Karpas-422 (cell line): ENCODE measurements around the gene ST3GAL3. TPM values are rescaled to one million over a fixed set of nuclear protein-coding genes. Genes with fewer than 3 reads are reported as not detected.
A peak's percentile ranks its signal among the peaks of the same experiment; 100 is the strongest.

Experiments
- DNase-seq: peaks from one replicate; pipeline ENCODE4 v3.0.0-alpha.2; 2015
- H2AFZ ChIP-seq: fragments of 200-600 bp; sonication (generic); 2 replicates; pipeline ENCODE4 v1.6.1; 2014; ENCODE audit warnings: antibody characterized with exemption, low read length, mixed read lengths
- H3K27ac ChIP-seq: fragments of 200-600 bp; sonication (generic); 2 replicates; pipeline ENCODE4 v1.5.1; 2014; ENCODE audit warnings: mild to moderate bottlenecking, low read length, moderate library complexity
- H3K27me3 ChIP-seq: fragments of 200-600 bp; sonication (generic); 2 replicates; pipeline ENCODE4 v1.6.1; 2014; ENCODE audit warnings: low read length, mixed read lengths
- H3K36me3 ChIP-seq: fragments of 200-600 bp; sonication (generic); 2 replicates; pipeline ENCODE4 v1.6.1; 2014; ENCODE audit warnings: low read length, mixed read lengths; ENCODE audit not compliant: insufficient read depth
- H3K4me1 ChIP-seq: fragments of 200-600 bp; sonication (generic); 2 replicates; pipeline ENCODE4 v1.6.1; 2014; ENCODE audit warnings: mild to moderate bottlenecking, low read length, mixed read lengths
- H3K4me2 ChIP-seq: fragments of 200-600 bp; sonication (generic); 2 replicates; pipeline ENCODE4 v1.6.1; 2014; ENCODE audit warnings: low read length, low read depth, mild to moderate bottlenecking; ENCODE audit not compliant: poor library complexity, severe bottlenecking
- H3K4me3 ChIP-seq: fragments of 200-600 bp; sonication (generic); 2 replicates; pipeline ENCODE4 v1.5.1; 2014; ENCODE audit warnings: mild to moderate bottlenecking, antibody characterized with exemption, low read length, mixed read lengths
- H3K79me2 ChIP-seq: fragments of 200-600 bp; sonication (generic); 2 replicates; pipeline ENCODE4 v1.6.1; 2014; ENCODE audit warnings: mild to moderate bottlenecking, low read length, mixed read lengths
- H3K9ac ChIP-seq: fragments of 200-600 bp; sonication (generic); 2 replicates; pipeline ENCODE4 v1.6.0; 2014; ENCODE audit warnings: low read length
- H3K9me2 ChIP-seq: fragments of 200-600 bp; sonication (generic), shearing (Covaris generic); replicated peaks from 2 replicates; pipeline ENCODE4 v1.6.0; 2014; ENCODE audit warnings: mild to moderate bottlenecking, low read length, moderate library complexity; ENCODE audit not compliant: insufficient read depth
- H3K9me3 ChIP-seq: fragments of 300-700, 200-600 bp; sonication (generic); 2 replicates; pipeline ENCODE4 v1.6.1; 2014; ENCODE audit warnings: low read length, mixed read lengths
- H4K20me1 ChIP-seq: fragments of 200-600 bp; sonication (generic); 2 replicates; pipeline ENCODE4 v1.6.1; 2014; ENCODE audit warnings: mild to moderate bottlenecking, antibody characterized with exemption, low read length, low read depth; ENCODE audit not compliant: insufficient read depth
- total RNA-seq: library from RNA; depleted of rRNA; stranded (reverse); fragments of >200 nt; shearing (Covaris generic); gene quantifications from 2 replicates; pipeline ENCODE4 v1.2.3, GENCODE V29; 2014; ENCODE audit warnings: low replicate concordance

Gene ST3GAL3
- total RNA-seq, 1 experiment from 2014 or later: 33.1 TPM

- Histone ChIP-seq H3K4me3 (no peak overlapping the region), H3K9me3 (no peaks in the 10 kb centered on the region), H4K20me1 (no peaks in the 10 kb centered on the region), H3K4me1 (peaks cover under 1% of the 10 kb centered on the region), H3K27ac (no peak overlapping the region), H3K27me3 (no peaks in the 10 kb centered on the region), H2AFZ (no peak overlapping the region), H3K9me2 (no peaks in the 10 kb centered on the region), H3K36me3 (no peaks in the 10 kb centered on the region), H3K79me2 (peaks cover 50% of the 10 kb centered on the region), H3K4me2 (no peak overlapping the region), H3K9ac (no peak overlapping the region)
- DNase-seq: no peak
Measured at GRCh38 chr1:43750083-43750482, 42.7 kb downstream of the ST3GAL3 start.

GRCh38 chr1:43753422-43753821, 46.1 kb downstream of the ST3GAL3 start:
- no peaks in the 10 kb centered on the region for H3K9me2 ChIP-seq
- H4K20me1 ChIP-seq: no peaks in the 10 kb centered on the region
- no peak overlapping the region for H3K4me3 ChIP-seq
- H3K36me3 ChIP-seq: no peaks in the 10 kb centered on the region; the same call in 1 of the 2 replicates
- H3K79me2 ChIP-seq: peaks cover 49% of the 10 kb centered on the region
- no peak overlapping the region for H2AFZ ChIP-seq
- H3K27me3 ChIP-seq: no peaks in the 10 kb centered on the region
- peaks cover 3% of the 10 kb centered on the region; the same call in 1 of the 2 replicates for H3K4me1 ChIP-seq
- no peak overlapping the region for H3K4me2 ChIP-seq
- no peak overlapping the region for H3K9ac ChIP-seq
- no peak overlapping the region for H3K27ac ChIP-seq
- DNase-seq: no peak
- no peaks in the 10 kb centered on the region for H3K9me3 ChIP-seq

- H3K9ac ChIP-seq: no peak overlapping the region
- H3K27ac ChIP-seq: no peak overlapping the region
- no peaks in the 10 kb centered on the region for H3K9me3 ChIP-seq
- H4K20me1 ChIP-seq: no peaks in the 10 kb centered on the region
- H3K4me1 ChIP-seq: peaks cover 3% of the 10 kb centered on the region; the same call in 1 of the 2 replicates
- H3K9me2 ChIP-seq: no peaks in the 10 kb centered on the region
- H3K4me2 ChIP-seq: no peak overlapping the region
- H3K4me3 ChIP-seq: no peak overlapping the region
- no peak for DNase-seq
- peaks cover 57% of the 10 kb centered on the region for H3K79me2 ChIP-seq
- H2AFZ ChIP-seq: no peak overlapping the region
- no peaks in the 10 kb centered on the region for H3K27me3 ChIP-seq
- no peaks in the 10 kb centered on the region; the same call in 1 of the 2 replicates for H3K36me3 ChIP-seq
Measured at GRCh38 chr1:43754892-43755291, 47.6 kb downstream of the ST3GAL3 start.

- no peak overlapping the region for H3K27ac ChIP-seq
- peaks cover 43% of the 10 kb centered on the region for H3K79me2 ChIP-seq
- no peaks in the 10 kb centered on the region for H4K20me1 ChIP-seq
- H3K27me3 ChIP-seq: no peaks in the 10 kb centered on the region
- H3K36me3 ChIP-seq: no peaks in the 10 kb centered on the region; the same call in 1 of the 2 replicates
- peaks cover 7% of the 10 kb centered on the region for H3K4me1 ChIP-seq
- no peak overlapping the region for H3K4me3 ChIP-seq
- no peak overlapping the region for H2AFZ ChIP-seq
- no peak for DNase-seq
- H3K4me2 ChIP-seq: no peak overlapping the region
- no peaks in the 10 kb centered on the region for H3K9me2 ChIP-seq
- H3K9me3 ChIP-seq: no peaks in the 10 kb centered on the region
- no peak overlapping the region for H3K9ac ChIP-seq
Measured at GRCh38 chr1:43757343-43758053, 50.2 kb downstream of the ST3GAL3 start.

GRCh38 chr1:43760745-43761317, 53.5 kb downstream of the ST3GAL3 start:
- Histone ChIP-seq H3K4me3 (no peak overlapping the region), H2AFZ (no peak overlapping the region), H3K9me2 (no peaks in the 10 kb centered on the region)

GRCh38 chr1:43763497-43763973, 56.2 kb downstream of the ST3GAL3 start:
- peak; percentile 91 for DNase-seq
- Histone ChIP-seq H3K9me2 (no peaks in the 10 kb centered on the region), H3K27me3 (no peaks in the 10 kb centered on the region), H3K27ac (peak overlapping the region; percentile 32), H3K36me3 (no peaks in the 10 kb centered on the region), H3K9me3 (no peaks in the 10 kb centered on the region), H2AFZ (no peak overlapping the region), H3K4me1 (peaks cover 47% of the 10 kb centered on the region), H3K79me2 (peaks cover 48% of the 10 kb centered on the region), H3K9ac (no peak overlapping the region), H3K4me2 (peak overlapping the region; percentile 54), H4K20me1 (no peaks in the 10 kb centered on the region), H3K4me3 (no peak overlapping the region)

More at GRCh38 chr1:43760745-43761317, 53.5 kb downstream of the ST3GAL3 start:
- DNase-seq: no peak
- Histone ChIP-seq H3K9me3 (no peaks in the 10 kb centered on the region), H3K9ac (no peak overlapping the region), H4K20me1 (no peaks in the 10 kb centered on the region), H3K36me3 (no peaks in the 10 kb centered on the region), H3K4me2 (no peak overlapping the region), H3K27ac (no peak overlapping the region), H3K79me2 (peaks cover 37% of the 10 kb centered on the region), H3K27me3 (no peaks in the 10 kb centered on the region), H3K4me1 (peaks cover 28% of the 10 kb centered on the region)

- Histone ChIP-seq H3K9me2 (no peaks in the 10 kb centered on the region), H3K4me1 (peaks cover 58% of the 10 kb centered on the region), H2AFZ (no peak overlapping the region), H3K36me3 (no peaks in the 10 kb centered on the region), H4K20me1 (no peaks in the 10 kb centered on the region), H3K4me2 (no peak overlapping the region), H3K9me3 (no peaks in the 10 kb centered on the region), H3K4me3 (no peak overlapping the region), H3K27me3 (no peaks in the 10 kb centered on the region), H3K9ac (no peak overlapping the region), H3K79me2 (peaks cover 55% of the 10 kb centered on the region), H3K27ac (peak overlapping the region; percentile 32)
- DNase-seq: no peak
Measured at GRCh38 chr1:43764581-43764980, 57.2 kb downstream of the ST3GAL3 start.

GRCh38 chr1:43766086-43766784, 58.9 kb downstream of the ST3GAL3 start:
- DNase-seq: no peak
- Histone ChIP-seq H3K27ac (peak overlapping the region; percentile 52), H3K9me2 (no peaks in the 10 kb centered on the region), H3K9me3 (no peaks in the 10 kb centered on the region), H3K4me1 (peaks cover 67% of the 10 kb centered on the region), H3K4me3 (no peak overlapping the region), H4K20me1 (no peaks in the 10 kb centered on the region), H2AFZ (no peak overlapping the region), H3K27me3 (no peaks in the 10 kb centered on the region), H3K4me2 (peak overlapping the region; percentile 29), H3K36me3 (no peaks in the 10 kb centered on the region), H3K9ac (no peak overlapping the region), H3K79me2 (peaks cover 64% of the 10 kb centered on the region)
